ENCODE measurements around the gene PLA2G12B.

Gene PLA2G12B

GRCh38 chr10:72954230-72954595, 393 bp downstream of the PLA2G12B start:
- H3K27me3 Mint-ChIP-seq (ENCODE audit: low read depth): peaks cover 4% of the 10 kb centered on the region
- no peak for DNase-seq (ENCODE audit: low spot score)
- H3K36me3 Mint-ChIP-seq (ENCODE audit: low read depth): no peaks in the 10 kb centered on the region
- no peak overlapping the region for H3K27ac Mint-ChIP-seq
- H3K4me3 Mint-ChIP-seq: no peak overlapping the region
- H3K9me3 Mint-ChIP-seq: no peaks in the 10 kb centered on the region
- no peaks in the 10 kb centered on the region for H3K4me1 Mint-ChIP-seq (ENCODE audit: low read depth)

GRCh38 chr10:72953687-72954086, 919 bp downstream of the PLA2G12B start:
- Mint-ChIP-seq H3K36me3 (ENCODE audit: low read depth) (no peaks in the 10 kb centered on the region), H3K27me3 (ENCODE audit: low read depth) (peaks cover 5% of the 10 kb centered on the region), H3K27ac (no peak overlapping the region), H3K4me1 (ENCODE audit: low read depth) (no peaks in the 10 kb centered on the region), H3K9me3 (no peaks in the 10 kb centered on the region), H3K4me3 (no peak overlapping the region)
- no peak for DNase-seq (ENCODE audit: low spot score)

DNA sequence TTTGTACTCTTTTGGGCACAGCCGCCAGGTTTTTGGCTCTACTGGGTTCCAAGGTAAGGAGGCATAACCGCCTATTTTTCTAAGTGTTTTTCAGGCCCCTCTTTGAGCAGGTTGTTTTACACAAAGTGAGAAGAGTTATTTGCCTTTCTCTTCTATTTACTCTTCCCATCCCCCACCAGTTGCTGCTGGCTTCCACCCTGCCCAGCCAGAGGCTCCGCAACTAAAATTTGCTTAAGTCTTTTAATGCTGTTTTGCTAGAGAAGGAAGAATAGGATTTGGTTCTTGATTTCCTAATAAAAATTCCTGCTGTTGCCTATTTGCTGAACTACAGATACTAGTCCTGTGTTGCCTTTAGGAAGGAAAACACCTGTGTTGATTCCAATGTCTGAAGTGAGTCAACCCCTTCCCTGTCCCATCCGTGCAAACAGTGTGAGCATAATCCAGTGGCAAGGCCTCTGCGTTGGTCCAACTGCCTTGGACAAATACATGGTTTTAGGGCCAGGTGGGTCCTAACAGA, 1.9 kb downstream of the PLA2G12B start:
- Mint-ChIP-seq H3K9me3 (no peaks in the 10 kb centered on the region), H3K4me1 (ENCODE audit: low read depth) (no peaks in the 10 kb centered on the region), H3K27me3 (ENCODE audit: low read depth) (peaks cover 5% of the 10 kb centered on the region), H3K36me3 (ENCODE audit: low read depth) (no peaks in the 10 kb centered on the region), H3K4me3 (no peak overlapping the region), H3K27ac (no peak overlapping the region)
- DNase-seq (ENCODE audit: low spot score): no peak

DNA sequence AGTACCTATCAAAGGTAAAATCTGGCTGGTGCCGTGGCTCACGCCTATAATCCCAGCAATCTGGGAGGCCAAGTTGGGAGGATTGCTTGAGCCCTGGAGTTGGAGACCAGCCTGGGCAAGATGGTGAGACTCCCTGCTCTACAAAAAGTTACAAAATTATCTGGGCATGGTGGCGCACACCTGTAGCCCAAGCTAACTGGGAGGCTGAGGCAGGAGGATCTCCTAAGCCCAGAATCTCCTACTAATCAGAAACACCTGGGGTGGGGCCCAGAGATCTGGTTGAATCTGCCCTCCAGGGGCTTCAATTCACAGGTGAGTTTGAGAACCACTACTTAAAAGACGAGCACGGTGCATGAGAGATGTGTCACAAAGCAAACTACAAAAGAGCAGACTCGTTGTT, 2.4 kb downstream of the PLA2G12B start:
- no peak for DNase-seq (ENCODE audit: low spot score)
- no peak overlapping the region for H3K27ac Mint-ChIP-seq
- H3K36me3 Mint-ChIP-seq (ENCODE audit: low read depth): no peaks in the 10 kb centered on the region
- no peaks in the 10 kb centered on the region for H3K4me1 Mint-ChIP-seq (ENCODE audit: low read depth)
- no peaks in the 10 kb centered on the region for H3K9me3 Mint-ChIP-seq
- H3K27me3 Mint-ChIP-seq (ENCODE audit: low read depth): peaks cover 5% of the 10 kb centered on the region
- H3K4me3 Mint-ChIP-seq: no peak overlapping the region

GRCh38 chr10:72951760-72952159, 2.8 kb downstream of the PLA2G12B start:
- DNase-seq (ENCODE audit: low spot score): no peak
- Mint-ChIP-seq H3K4me3 (no peak overlapping the region), H3K27me3 (ENCODE audit: low read depth) (peaks cover 3% of the 10 kb centered on the region), H3K27ac (no peak overlapping the region), H3K4me1 (ENCODE audit: low read depth) (no peaks in the 10 kb centered on the region), H3K9me3 (no peaks in the 10 kb centered on the region), H3K36me3 (ENCODE audit: low read depth) (no peaks in the 10 kb centered on the region)

GRCh38 chr10:72948762-72949161, 5.8 kb downstream of the PLA2G12B start:
- no peaks in the 10 kb centered on the region for H3K36me3 Mint-ChIP-seq (ENCODE audit: low read depth)
- no peaks in the 10 kb centered on the region for H3K9me3 Mint-ChIP-seq
- DNase-seq (ENCODE audit: low spot score): no peak
- H3K4me3 Mint-ChIP-seq: no peak overlapping the region
- no peaks in the 10 kb centered on the region for H3K4me1 Mint-ChIP-seq (ENCODE audit: low read depth)
- H3K27me3 Mint-ChIP-seq (ENCODE audit: low read depth): peaks cover 12% of the 10 kb centered on the region
- H3K27ac Mint-ChIP-seq: no peak overlapping the region

DNA sequence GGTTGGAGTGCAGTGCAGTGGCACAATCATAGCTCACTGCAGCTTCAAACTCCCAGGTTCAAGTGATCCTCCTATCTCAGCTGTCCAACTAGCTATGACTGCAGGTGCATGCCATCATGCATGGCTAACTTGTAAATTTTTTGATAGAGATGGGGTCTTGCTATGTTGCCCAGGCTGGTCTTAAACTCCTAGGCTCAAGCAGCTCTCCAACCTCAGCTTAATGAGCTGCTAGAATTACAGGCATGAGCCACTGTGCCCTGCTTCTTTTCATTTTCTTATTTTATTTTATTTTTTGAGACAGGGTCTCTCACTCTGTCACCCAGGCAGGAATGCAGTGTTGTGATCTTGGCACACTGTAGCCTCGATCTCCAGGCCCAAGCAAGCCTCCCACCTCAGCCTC, 7.6 kb downstream of the PLA2G12B start:
- Mint-ChIP-seq H3K9me3 (no peaks in the 10 kb centered on the region), H3K4me3 (no peak overlapping the region)

DNA sequence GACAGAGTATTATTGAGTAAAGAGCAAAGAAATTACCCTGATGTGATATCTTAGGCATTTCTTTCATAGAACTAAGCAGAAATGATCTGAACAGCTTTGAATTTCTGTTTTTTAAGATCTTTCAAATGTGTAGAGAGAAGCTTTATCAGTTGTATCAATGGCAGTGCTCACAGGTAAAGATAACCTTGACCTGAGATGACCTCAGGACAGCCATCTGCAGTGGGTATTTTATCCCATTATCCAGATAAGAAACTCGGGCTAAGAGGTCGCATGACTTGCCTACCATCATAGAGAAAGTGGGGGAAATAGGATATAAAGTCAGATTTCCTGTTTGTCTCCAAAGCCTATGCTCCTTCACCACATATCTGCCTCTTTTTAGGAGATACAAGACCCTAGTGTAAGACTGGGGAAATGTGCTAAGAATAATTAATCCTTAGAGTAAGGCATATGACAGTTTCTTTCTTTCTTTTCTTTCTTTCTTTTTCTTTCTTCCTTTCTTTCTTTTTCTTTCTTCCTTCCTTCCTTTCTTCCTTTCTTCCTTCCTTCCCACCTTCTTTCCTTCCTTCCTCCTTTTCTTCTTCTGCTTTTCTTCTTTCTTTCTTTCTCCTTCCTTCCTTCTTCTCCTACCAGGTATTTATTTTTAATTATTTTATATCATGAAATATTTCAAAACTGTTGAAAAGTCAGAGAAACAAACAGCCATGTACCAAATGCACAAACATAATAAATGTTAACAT, 10.9 kb downstream of the PLA2G12B start:
- no peak for DNase-seq (ENCODE audit: low spot score)
- H3K4me1 Mint-ChIP-seq (ENCODE audit: low read depth): peaks cover 4% of the 10 kb centered on the region
- H3K36me3 Mint-ChIP-seq (ENCODE audit: low read depth): no peaks in the 10 kb centered on the region
- H3K9me3 Mint-ChIP-seq: no peaks in the 10 kb centered on the region
- H3K27me3 Mint-ChIP-seq (ENCODE audit: low read depth): peaks cover 19% of the 10 kb centered on the region
- H3K4me3 Mint-ChIP-seq: no peak overlapping the region
- no peak overlapping the region for H3K27ac Mint-ChIP-seq

More for the DNA sequence above, 7.6 kb downstream of the PLA2G12B start:
- no peaks in the 10 kb centered on the region for H3K36me3 Mint-ChIP-seq (ENCODE audit: low read depth)
- H3K27ac Mint-ChIP-seq: no peak overlapping the region
- no peaks in the 10 kb centered on the region for H3K4me1 Mint-ChIP-seq (ENCODE audit: low read depth)
- DNase-seq (ENCODE audit: low spot score): no peak
- peaks cover 17% of the 10 kb centered on the region for H3K27me3 Mint-ChIP-seq (ENCODE audit: low read depth)

DNA sequence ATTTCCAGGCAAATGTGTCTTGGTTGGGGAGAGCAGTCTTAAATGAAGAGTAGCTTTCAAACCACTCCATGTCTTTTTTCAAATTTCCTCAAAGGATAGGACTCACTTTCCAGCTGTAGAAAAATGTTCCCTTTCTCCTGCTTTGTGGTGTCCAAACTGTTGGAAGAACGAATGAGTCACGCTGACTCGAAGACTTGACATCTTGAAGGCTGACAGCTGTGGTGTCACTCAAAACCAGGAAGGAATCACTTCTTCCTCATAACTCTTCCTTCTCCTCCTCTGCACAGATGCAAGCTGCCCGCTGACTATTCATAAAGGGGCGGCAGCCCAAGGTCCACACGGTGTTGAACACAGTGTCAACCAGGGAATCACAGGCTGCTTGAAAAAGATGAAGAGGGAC, 19.2 kb downstream of the PLA2G12B start:
- H3K4me3 Mint-ChIP-seq: no peak overlapping the region
- H3K4me1 Mint-ChIP-seq (ENCODE audit: low read depth): no peaks in the 10 kb centered on the region
- H3K27me3 Mint-ChIP-seq (ENCODE audit: low read depth): peaks cover 11% of the 10 kb centered on the region
- H3K9me3 Mint-ChIP-seq: no peaks in the 10 kb centered on the region
- H3K36me3 Mint-ChIP-seq (ENCODE audit: low read depth): no peaks in the 10 kb centered on the region
- no peak for DNase-seq (ENCODE audit: low spot score)
- H3K27ac Mint-ChIP-seq: no peak overlapping the region

DNA sequence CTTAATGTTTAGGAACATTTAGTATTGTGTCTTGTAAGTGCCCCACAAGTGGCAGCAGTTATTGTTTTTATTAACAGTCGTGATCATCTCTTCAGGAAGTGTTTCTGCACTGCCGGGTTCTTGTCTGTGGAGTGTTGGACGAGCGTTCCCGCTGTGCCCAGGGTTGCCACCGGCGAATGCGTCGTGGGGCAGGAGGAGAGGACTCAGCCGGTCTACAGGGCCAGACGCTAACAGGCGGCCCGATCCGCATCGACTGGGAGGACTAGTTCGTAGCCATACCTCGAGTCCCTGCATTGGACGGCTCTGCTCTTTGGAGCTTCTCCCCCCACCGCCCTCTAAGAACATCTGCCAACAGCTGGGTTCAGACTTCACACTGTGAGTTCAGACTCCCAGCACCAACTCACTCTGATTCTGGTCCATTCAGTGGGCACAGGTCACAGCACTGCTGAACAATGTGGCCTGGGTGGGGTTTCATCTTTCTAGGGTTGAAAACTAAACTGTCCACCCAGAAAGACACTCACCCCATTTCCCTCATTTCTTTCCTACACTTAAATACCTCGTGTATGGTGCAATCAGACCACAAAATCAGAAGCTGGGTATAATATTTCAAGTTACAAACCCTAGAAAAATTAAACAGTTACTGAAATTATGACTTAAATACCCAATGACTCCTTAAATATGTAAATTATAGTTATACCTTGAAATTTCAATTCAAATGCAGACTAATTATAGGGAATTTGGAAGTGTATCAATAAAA, 22.2 kb downstream of the PLA2G12B start:
- no peak for DNase-seq (ENCODE audit: low spot score)
- Mint-ChIP-seq H3K36me3 (ENCODE audit: low read depth) (no peaks in the 10 kb centered on the region), H3K9me3 (no peaks in the 10 kb centered on the region), H3K27ac (no peak overlapping the region), H3K4me1 (ENCODE audit: low read depth) (no peaks in the 10 kb centered on the region), H3K4me3 (no peak overlapping the region), H3K27me3 (ENCODE audit: low read depth) (peaks cover 14% of the 10 kb centered on the region)

- Mint-ChIP-seq H3K36me3 (ENCODE audit: low read depth) (no peaks in the 10 kb centered on the region), H3K4me1 (ENCODE audit: low read depth) (no peaks in the 10 kb centered on the region), H3K4me3 (no peak overlapping the region), H3K27ac (no peak overlapping the region), H3K27me3 (ENCODE audit: low read depth) (peaks cover 6% of the 10 kb centered on the region), H3K9me3 (no peaks in the 10 kb centered on the region)
- no peak for DNase-seq (ENCODE audit: low spot score)
These were observed 24.3 kb downstream of the PLA2G12B start for GRCh38 chr10:72930276-72930675.

- H3K27me3 Mint-ChIP-seq (ENCODE audit: low read depth): peaks cover 6% of the 10 kb centered on the region
- no peak overlapping the region for H3K27ac Mint-ChIP-seq
- no peak overlapping the region for H3K4me3 Mint-ChIP-seq
- no peaks in the 10 kb centered on the region for H3K9me3 Mint-ChIP-seq
- H3K36me3 Mint-ChIP-seq (ENCODE audit: low read depth): no peaks in the 10 kb centered on the region
- no peaks in the 10 kb centered on the region for H3K4me1 Mint-ChIP-seq (ENCODE audit: low read depth)
- DNase-seq (ENCODE audit: low spot score): no peak
These were observed 25.8 kb downstream of the PLA2G12B start for GRCh38 chr10:72928798-72929197.

DNA sequence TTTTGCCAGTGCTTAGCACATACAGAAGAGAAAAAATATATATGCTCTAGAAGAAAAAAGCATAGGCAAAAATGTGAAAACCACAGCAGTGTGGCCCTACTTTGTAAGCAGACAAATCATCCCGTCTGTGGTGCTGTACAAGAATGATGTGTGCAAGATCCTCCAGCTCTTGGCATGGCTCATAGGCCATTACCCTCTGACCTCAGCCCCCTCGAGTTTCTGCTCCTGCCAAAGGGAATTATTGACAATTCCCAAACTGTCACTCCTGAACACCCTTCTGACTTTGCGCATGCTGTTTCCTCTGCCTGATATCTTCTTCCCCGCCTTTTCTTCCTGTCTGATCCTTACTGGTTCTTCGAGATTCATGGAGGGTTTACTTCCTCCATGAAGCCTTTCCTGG, 27.1 kb downstream of the PLA2G12B start:
- Mint-ChIP-seq H3K27me3 (ENCODE audit: low read depth) (peaks cover 6% of the 10 kb centered on the region), H3K4me1 (ENCODE audit: low read depth) (no peaks in the 10 kb centered on the region), H3K9me3 (peaks cover under 1% of the 10 kb centered on the region), H3K27ac (no peak overlapping the region), H3K4me3 (no peak overlapping the region), H3K36me3 (ENCODE audit: low read depth) (no peaks in the 10 kb centered on the region)
- no peak for DNase-seq (ENCODE audit: low spot score)

- H3K27me3 Mint-ChIP-seq (ENCODE audit: low read depth): peaks cover 9% of the 10 kb centered on the region
- H3K9me3 Mint-ChIP-seq: peaks cover 9% of the 10 kb centered on the region
- H3K36me3 Mint-ChIP-seq (ENCODE audit: low read depth): no peaks in the 10 kb centered on the region
- no peak overlapping the region for H3K27ac Mint-ChIP-seq
- H3K4me1 Mint-ChIP-seq (ENCODE audit: low read depth): no peaks in the 10 kb centered on the region
- no peak overlapping the region for H3K4me3 Mint-ChIP-seq
- no peak for DNase-seq (ENCODE audit: low spot score)
These were observed 28.6 kb downstream of the PLA2G12B start for GRCh38 chr10:72925951-72926465.

All from T-helper 2 cell treated with Interferon-gamma antibody and Interleukin-4, amounts not matched to agents 5 μg/mL and 100 μg/mL, for 36 hours (primary cell).